Cardiac fibroblast (primary cell): Measurements from ENCODE around the gene CNDP2.

Experiments used
- DNase-seq, 2 donors: peaks; one replicate each; pipeline versions ENCODE4 v3.0.0 to v3.0.0-alpha.2; 2010; ENCODE audit warnings: low read depth in 2 of 2
- H3K4me3 ChIP-seq, 2 donors: replicated peaks in 1 of 2; 1 replicate in 1 of 2; 2 replicates in 1 of 2; pipeline ENCODE4 v1.5.1; 2011; ENCODE audit warnings: low read depth in 2 of 2, low read length in 2 of 2, mild to moderate bottlenecking in 2 of 2, moderate library complexity in 1 of 2
- CTCF ChIP-seq: IDR thresholded peaks from one replicate; pipeline ENCODE4 v1.5.1; 2011; ENCODE audit warnings: low read depth, mild to moderate bottlenecking, low read length, inconsistent platforms

Gene CNDP2

GRCh38 chr18:74489676-74490075 is 6.5 kb upstream of the CNDP2 start:
- no peak overlapping the region for H3K4me3 ChIP-seq
- no peak for TF ChIP-seq CTCF
- peak; percentile 14 to 41 for DNase-seq

- no peak for TF ChIP-seq CTCF
- no peak for DNase-seq
Observed at GRCh38 chr18:74492259-74492658, 3.9 kb upstream of the CNDP2 start.

GRCh38 chr18:74493689-74494088 is 2.5 kb upstream of the CNDP2 start:
- TF ChIP-seq CTCF = peak; percentile 60
- no peak overlapping the region for H3K4me3 ChIP-seq
- DNase-seq = peak; percentile 71 to 86

More at GRCh38 chr18:74492259-74492658, 3.9 kb upstream of the CNDP2 start:
- H3K4me3 ChIP-seq = no peak overlapping the region

- TF ChIP-seq CTCF = no peak
- no peak overlapping the region for H3K4me3 ChIP-seq
- no peak for DNase-seq
Observed at GRCh38 chr18:74494514-74494913, 1.6 kb upstream of the CNDP2 start.

GRCh38 chr18:74496508-74497323 is 553 bp downstream of the CNDP2 start:
- peak overlapping the region; percentile 83 to 97 for H3K4me3 ChIP-seq
- peak; percentile 15 for TF ChIP-seq CTCF
- DNase-seq = peak; percentile 59 to 62

- TF ChIP-seq CTCF = no peak
- DNase-seq = no peak
- peak overlapping the region in 1 of 2 donors; percentile 97 for H3K4me3 ChIP-seq
Observed at GRCh38 chr18:74497324-74497676, 1.1 kb downstream of the CNDP2 start.

GRCh38 chr18:74497778-74498177 is 1.6 kb downstream of the CNDP2 start:
- DNase-seq = no peak
- no peak for TF ChIP-seq CTCF
- H3K4me3 ChIP-seq = no peak overlapping the region
